WTC11 (cell line): ENCODE measurements around the gene CBX2. TPM values are rescaled to one million over a fixed set of nuclear protein-coding genes. Genes with fewer than 3 reads are reported as not detected.

Experiments
- ATAC-seq: fragments of 200-7000 bp; cut with Tn5 transposase; 2 replicates; pipeline ENCODE4 v1.10.0; 2021; ENCODE audit warnings: mild to moderate bottlenecking, moderate library complexity
- CTCF ChIA-PET: fragments of 300-600 bp; sonication (Branson Sonifier 250); formaldehyde crosslinking; loops from one replicate; lab custom pipeline; 2021; ENCODE audit warnings: antibody characterized with exemption; lab: Charles Lee
- POLR2A ChIA-PET: fragments of 350-600 bp; sonication (Branson Sonifier 250); formaldehyde crosslinking; loops from one replicate; lab custom pipeline; 2021; ENCODE audit warnings: antibody characterized with exemption; lab: Charles Lee
- DNase-seq: peaks from one replicate; pipeline ENCODE4 v3.0.0; 2021; ENCODE audit warnings: low spot score
- H3K27ac Mint-ChIP-seq: 2 replicates; pipeline ENCODE4 v1.8.0; 2021; ENCODE audit warnings: mixed read lengths
- H3K27me3 Mint-ChIP-seq: 2 replicates; pipeline ENCODE4 v1.8.0; 2021; ENCODE audit warnings: low read depth, mild to moderate bottlenecking, moderate library complexity, mixed read lengths
- H3K36me3 Mint-ChIP-seq: 2 replicates; pipeline ENCODE4 v1.8.0; 2021; ENCODE audit warnings: mixed read lengths
- H3K4me1 Mint-ChIP-seq: 2 replicates; pipeline ENCODE4 v1.8.0; 2022; ENCODE audit warnings: mixed read lengths
- H3K4me3 Mint-ChIP-seq: 2 replicates; pipeline ENCODE4 v1.8.0; 2021; ENCODE audit warnings: mild to moderate bottlenecking, moderate library complexity, mixed read lengths
- H3K9me3 Mint-ChIP-seq: 2 replicates; pipeline ENCODE4 v1.8.0; 2021; ENCODE audit warnings: mixed read lengths
- CREB1 ChIP-seq: sonication (generic); formaldehyde crosslinking; IDR thresholded peaks from 2 replicates; pipeline ENCODE4 v1.8.0; 2023; ENCODE audit warnings: mild to moderate bottlenecking, missing genetic modification reagents
- GABPB1 ChIP-seq: sonication (generic); formaldehyde crosslinking; IDR thresholded peaks from 2 replicates; pipeline ENCODE4 v1.8.1; 2023; ENCODE audit warnings: mild to moderate bottlenecking, missing genetic modification reagents
- NFE2L1 ChIP-seq: sonication (generic); formaldehyde crosslinking; IDR thresholded peaks from 2 replicates; pipeline ENCODE4 v1.8.1; 2023; ENCODE audit warnings: missing genetic modification reagents
- USF1 ChIP-seq: sonication (generic); formaldehyde crosslinking; IDR thresholded peaks from 2 replicates; pipeline ENCODE4 v1.8.0; 2022; ENCODE audit warnings: mild to moderate bottlenecking, missing genetic modification reagents
- ZNF263 ChIP-seq: sonication (generic); formaldehyde crosslinking; IDR thresholded peaks from 2 replicates; pipeline ENCODE4 v1.8.1; 2022; ENCODE audit warnings: low read depth, mild to moderate bottlenecking, moderate library complexity, missing genetic modification reagents
- ZNF281 ChIP-seq: sonication (generic); formaldehyde crosslinking; IDR thresholded peaks from 2 replicates; pipeline ENCODE4 v1.8.0; 2023; ENCODE audit warnings: mild to moderate bottlenecking, missing genetic modification reagents
- total RNA-seq: library from RNA; stranded (reverse); gene quantifications from 3 replicates; pipeline ENCODE4 v1.2.3, GENCODE V29; 2021
- TF ChIP-seq, protein P1 (sequence below): sonication (generic); formaldehyde crosslinking; IDR thresholded peaks from 2 replicates; pipeline ENCODE4 v1.8.1; 2023; ENCODE audit warnings: mild to moderate bottlenecking, missing genetic modification reagents, moderate library complexity
- TF ChIP-seq, protein P2 (sequence below): sonication (generic); formaldehyde crosslinking; IDR thresholded peaks from 2 replicates; pipeline ENCODE4 v1.8.0; 2022; ENCODE audit warnings: mild to moderate bottlenecking, missing genetic modification reagents

The CBX2 gene
- total RNA-seq, 1 experiment from 2014 or later: 85.5 TPM

- H3K36me3 Mint-ChIP-seq: no peaks in the 10 kb centered on the region
- peaks cover 82% of the 10 kb centered on the region for H3K27me3 Mint-ChIP-seq
- no peak overlapping the region for H3K4me3 Mint-ChIP-seq
- ChIA-PET POLR2A (interaction anchor here (0.5 to 2.1 kb wide), 6 partner anchors 41 to 451 kb away, joined by 3 to 16 read pairs (median 7); partner anchors contain the start of gene CBX8), CTCF (interaction anchor here (0.5 to 9.3 kb wide), 57 partner anchors 9 to 716 kb away, joined by 3 to 165 read pairs (median 5); partner anchors contain the start of genes CBX2, CBX4 and CBX8)
- no peak overlapping the region for H3K27ac Mint-ChIP-seq
- TF ChIP-seq ZNF281 (no peak), GABPB1 (peak; percentile 36; the same call in 1 of the 2 replicates)
- DNase-seq (no peak), ATAC-seq (no peak)
- H3K4me1 Mint-ChIP-seq: peaks cover 15% of the 10 kb centered on the region
- H3K9me3 Mint-ChIP-seq: no peaks in the 10 kb centered on the region
These were observed 32.3 kb upstream of the CBX2 start for GRCh38 chr17:79745641-79746105.

GRCh38 chr17:79746889-79747507 is 30.9 kb upstream of the CBX2 start:
- Mint-ChIP-seq H3K27me3 (peaks cover 87% of the 10 kb centered on the region), H3K4me3 (peak overlapping the region; percentile 75), H3K36me3 (no peaks in the 10 kb centered on the region), H3K9me3 (no peaks in the 10 kb centered on the region), H3K4me1 (peaks cover 15% of the 10 kb centered on the region), H3K27ac (no peak overlapping the region)
- ChIA-PET POLR2A (interaction anchor here (0.5 to 2.1 kb wide), 4 partner anchors 40 to 138 kb away, joined by 3 to 16 read pairs (median 7); partner anchors contain the start of gene CBX8), CTCF (interaction anchor here (0.8 to 9.3 kb wide), 29 partner anchors 11 to 441 kb away, joined by 3 to 165 read pairs (median 8); partner anchors contain the start of genes CBX2, CBX4 and CBX8)
- TF ChIP-seq ZNF263 (CRISPR knock-in tag): peak; percentile 88; the same call in 1 of the 2 replicates
- TF ChIP-seq, protein P1, sequence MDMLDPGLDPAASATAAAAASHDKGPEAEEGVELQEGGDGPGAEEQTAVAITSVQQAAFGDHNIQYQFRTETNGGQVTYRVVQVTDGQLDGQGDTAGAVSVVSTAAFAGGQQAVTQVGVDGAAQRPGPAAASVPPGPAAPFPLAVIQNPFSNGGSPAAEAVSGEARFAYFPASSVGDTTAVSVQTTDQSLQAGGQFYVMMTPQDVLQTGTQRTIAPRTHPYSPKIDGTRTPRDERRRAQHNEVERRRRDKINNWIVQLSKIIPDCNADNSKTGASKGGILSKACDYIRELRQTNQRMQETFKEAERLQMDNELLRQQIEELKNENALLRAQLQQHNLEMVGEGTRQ: no peak
- ATAC-seq: peak; percentile 25
- DNase-seq: peak; percentile 39

DNA sequence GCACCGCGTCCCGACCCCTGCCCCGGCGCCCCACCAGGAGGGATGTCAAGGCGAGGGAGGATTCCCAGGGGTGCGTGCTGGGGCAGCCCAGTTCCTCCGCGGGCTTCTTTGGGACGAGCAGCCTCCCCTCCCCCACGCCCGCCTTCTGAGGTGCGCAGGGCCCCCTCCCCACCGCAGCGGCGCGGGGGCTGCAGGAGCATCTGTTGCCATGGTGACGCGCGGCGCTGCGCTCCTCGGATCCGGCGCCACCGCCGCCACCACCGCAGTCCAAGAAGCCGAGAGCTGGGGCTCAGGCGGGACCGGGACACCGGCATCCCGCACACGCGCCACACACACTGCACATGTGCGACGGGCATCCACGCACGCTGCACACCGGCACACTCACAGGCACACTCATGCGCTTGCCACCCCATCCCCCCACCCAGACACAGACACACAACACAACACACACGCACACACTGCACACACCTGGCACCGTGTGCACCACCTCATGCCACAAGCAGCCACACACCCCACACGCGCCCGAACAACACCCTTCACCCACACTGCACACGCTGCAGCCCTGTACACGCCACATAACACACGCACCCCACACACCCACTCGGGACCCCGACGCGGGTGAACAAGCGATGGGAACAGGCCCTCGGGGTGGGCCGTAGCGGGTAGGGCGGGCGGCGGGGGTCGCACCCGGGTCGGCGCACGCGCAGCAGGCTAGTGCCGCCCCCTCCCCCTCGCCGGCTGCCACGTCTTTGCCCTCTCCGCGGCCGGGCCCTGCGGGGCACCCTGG is 30.2 kb upstream of the CBX2 start:
- peaks cover 81% of the 10 kb centered on the region for H3K27me3 Mint-ChIP-seq
- H3K4me3 Mint-ChIP-seq: peak overlapping the region; percentile 75
- no peaks in the 10 kb centered on the region for H3K9me3 Mint-ChIP-seq
- no peaks in the 10 kb centered on the region for H3K36me3 Mint-ChIP-seq
- ATAC-seq: peak; percentile 21; the same call in 1 of the 2 replicates
- no peak overlapping the region for H3K27ac Mint-ChIP-seq
- CTCF ChIA-PET: interaction anchor here (1.1 to 9.3 kb wide), 15 partner anchors 20 to 261 kb away, joined by 3 to 165 read pairs (median 18); partner anchors contain the start of genes CBX2, CBX4 and CBX8
- peak; percentile 61 for DNase-seq
- POLR2A ChIA-PET: interaction anchor here (2.1 kb wide), 1 partner anchor 49 kb away, joined by 9 read pairs; the partner anchor contains the start of gene CBX8
- H3K4me1 Mint-ChIP-seq: peaks cover 15% of the 10 kb centered on the region
- peak; percentile 45; the same call in 1 of the 2 replicates for TF ChIP-seq NFE2L1 (CRISPR knock-in tag)
- TF ChIP-seq CREB1: peak; percentile 51; the same call in 1 of the 2 replicates
- TF ChIP-seq USF1 (CRISPR knock-in tag): no peak
- TF ChIP-seq, protein P2, sequence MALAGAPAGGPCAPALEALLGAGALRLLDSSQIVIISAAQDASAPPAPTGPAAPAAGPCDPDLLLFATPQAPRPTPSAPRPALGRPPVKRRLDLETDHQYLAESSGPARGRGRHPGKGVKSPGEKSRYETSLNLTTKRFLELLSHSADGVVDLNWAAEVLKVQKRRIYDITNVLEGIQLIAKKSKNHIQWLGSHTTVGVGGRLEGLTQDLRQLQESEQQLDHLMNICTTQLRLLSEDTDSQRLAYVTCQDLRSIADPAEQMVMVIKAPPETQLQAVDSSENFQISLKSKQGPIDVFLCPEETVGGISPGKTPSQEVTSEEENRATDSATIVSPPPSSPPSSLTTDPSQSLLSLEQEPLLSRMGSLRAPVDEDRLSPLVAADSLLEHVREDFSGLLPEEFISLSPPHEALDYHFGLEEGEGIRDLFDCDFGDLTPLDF (CRISPR knock-in tag): 0 out of 2 replicates have a peak, but pooled peaks have one; percentile 28
